ENCODE data around the gene CHD2. TPM values are rescaled to one million over a fixed set of nuclear protein-coding genes. Genes with fewer than 3 reads are reported as not detected.

CHD2 gene
- total RNA-seq, 2 donors from 2014 or later: 76.3 to 137 TPM

GRCh38 chr15:93049914-93050578, 149.9 kb downstream of the CHD2 start:
- no peaks in the 10 kb centered on the region for H3K27me3 ChIP-seq (replicated peaks; ENCODE audit: insufficient read depth)
- peaks cover 15% of the 10 kb centered on the region for H3K4me1 ChIP-seq (replicated peaks)
- no peaks in the 10 kb centered on the region for H3K36me3 ChIP-seq
- DNase-seq (ENCODE audit: low spot score): peak; percentile 33
- no peak overlapping the region for H3K27ac ChIP-seq
- H3K9me3 ChIP-seq: no peaks in the 10 kb centered on the region
- TF ChIP-seq CTCF (IDR thresholded peaks at IDR 0.05) (no peak), POLR2A (IDR thresholded peaks at IDR 0.05) (no peak), POLR2AphosphoS5 (IDR thresholded peaks at IDR 0.05) (no peak)
- intact Hi-C loops (cut with DNase I): no loop called here
- no peak overlapping the region for H3K4me3 ChIP-seq
- WGBS: 27% methylated on average over 15 of the region's 15 CpGs

GRCh38 chr15:93050648-93051047, 150.5 kb downstream of the CHD2 start:
- Histone ChIP-seq H3K9me3 (no peaks in the 10 kb centered on the region), H3K4me1 (replicated peaks) (peaks cover 15% of the 10 kb centered on the region), H3K27me3 (replicated peaks; ENCODE audit: insufficient read depth) (no peaks in the 10 kb centered on the region), H3K36me3 (no peaks in the 10 kb centered on the region), H3K4me3 (no peak overlapping the region), H3K27ac (no peak overlapping the region)
- no peak for DNase-seq (ENCODE audit: low spot score)
- TF ChIP-seq POLR2AphosphoS5 (IDR thresholded peaks at IDR 0.05) (no peak), POLR2A (IDR thresholded peaks at IDR 0.05) (no peak), CTCF (IDR thresholded peaks at IDR 0.05) (no peak)
- intact Hi-C loops (cut with DNase I): no loop called here
- WGBS: 72% methylated on average over 13 of the region's 13 CpGs

- Histone ChIP-seq H3K36me3 (no peaks in the 10 kb centered on the region), H3K9me3 (no peaks in the 10 kb centered on the region), H3K4me1 (replicated peaks) (peaks cover 15% of the 10 kb centered on the region), H3K27me3 (replicated peaks; ENCODE audit: insufficient read depth) (no peaks in the 10 kb centered on the region), H3K4me3 (no peak overlapping the region), H3K27ac (no peak overlapping the region)
- intact Hi-C loops (cut with DNase I): no loop called here
- TF ChIP-seq CTCF (IDR thresholded peaks at IDR 0.05) (no peak), POLR2A (IDR thresholded peaks at IDR 0.05) (no peak), POLR2AphosphoS5 (IDR thresholded peaks at IDR 0.05) (no peak)
- WGBS: 85% methylated on average over 32 of the region's 32 CpGs
- no peak for DNase-seq (ENCODE audit: low spot score)
Observed at GRCh38 chr15:93051236-93052089, 151.3 kb downstream of the CHD2 start.

DNA sequence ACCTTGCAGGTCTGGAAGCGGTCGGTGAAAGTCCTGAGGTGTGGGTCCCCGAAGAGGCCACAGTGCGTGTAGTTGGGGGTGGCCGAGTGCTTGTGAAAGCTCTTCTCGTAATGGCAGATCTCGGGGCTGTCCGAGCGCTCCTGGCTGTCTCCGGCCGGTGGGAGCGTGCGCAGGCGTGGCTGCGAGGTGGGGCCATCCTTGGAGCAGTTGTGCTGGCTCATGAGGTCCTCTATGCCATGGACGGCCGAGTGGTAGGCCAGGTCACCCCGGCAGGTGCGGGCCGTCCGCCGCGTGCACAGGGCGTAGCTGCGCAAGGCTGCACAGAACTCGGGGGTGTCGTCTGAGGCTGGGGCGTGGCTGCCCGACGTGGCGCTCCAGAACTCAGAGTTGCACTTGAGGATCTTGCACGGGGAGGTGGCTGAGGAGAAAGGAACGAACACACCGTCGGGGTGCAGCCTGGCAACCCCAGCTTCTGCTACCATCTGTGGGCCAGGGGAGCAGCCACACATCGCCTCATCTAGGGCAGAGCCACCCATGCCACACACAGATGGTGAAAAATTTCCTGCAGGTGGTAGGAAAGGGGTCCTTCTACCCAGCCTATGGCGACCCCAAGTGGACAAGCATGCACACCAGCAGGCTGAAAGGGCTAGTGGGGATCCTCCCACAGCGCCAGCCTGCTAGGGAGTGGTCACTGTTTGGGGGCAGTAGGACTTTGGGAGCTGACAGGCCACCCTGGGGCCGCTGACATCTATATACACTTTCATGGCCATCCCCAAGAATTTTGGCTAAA, 152.2 kb downstream of the CHD2 start:
- H3K27ac ChIP-seq: no peak overlapping the region
- H3K4me3 ChIP-seq: no peak overlapping the region
- no peak for DNase-seq (ENCODE audit: low spot score)
- intact Hi-C loops (cut with DNase I): no loop called here
- H3K9me3 ChIP-seq: no peaks in the 10 kb centered on the region
- H3K36me3 ChIP-seq: no peaks in the 10 kb centered on the region
- WGBS: 89% methylated on average over 20 of the region's 39 CpGs
- TF ChIP-seq POLR2AphosphoS5 (IDR thresholded peaks at IDR 0.05): no peak
- TF ChIP-seq POLR2A (IDR thresholded peaks at IDR 0.05): no peak
- no peak for TF ChIP-seq CTCF (IDR thresholded peaks at IDR 0.05)
- H3K27me3 ChIP-seq (replicated peaks; ENCODE audit: insufficient read depth): no peaks in the 10 kb centered on the region
- H3K4me1 ChIP-seq (replicated peaks): peaks cover 15% of the 10 kb centered on the region
